Measurements from ENCODE around the gene PLEKHG1. TPM values are rescaled to one million over a fixed set of nuclear protein-coding genes. Genes with fewer than 3 reads are reported as not detected.

The PLEKHG1 gene
- total RNA-seq, 2 experiments from 2014 or later, result 5.0 to 6.7 TPM

Other genes starting within 250 kb of the PLEKHG1 start
- gene IYD, start 230.9 kb upstream of the PLEKHG1 start, total RNA-seq, result not detected